ENCODE results near the gene MSANTD1. TPM values are rescaled to one million over a fixed set of nuclear protein-coding genes. Genes with fewer than 3 reads are reported as not detected.

The MSANTD1 gene
- polyA plus RNA-seq, 1 experiment = 0.04 TPM

DNA sequence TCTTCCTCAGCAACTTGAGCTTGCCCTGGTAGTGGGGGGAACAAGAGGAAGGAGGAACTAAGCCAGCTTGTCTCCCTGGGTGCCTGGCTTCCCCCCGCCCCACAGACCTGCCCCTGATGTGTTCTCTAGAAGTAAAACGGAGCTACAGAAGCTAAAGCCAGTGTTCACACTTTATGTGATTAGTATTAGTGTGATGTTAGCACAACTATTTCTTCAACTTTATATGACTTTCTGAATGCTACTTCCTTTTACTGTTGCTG lies 54.5 kb downstream of the MSANTD1 start:
- CTCF ChIA-PET = no interaction called here
- POLR2A ChIA-PET = no interaction called here
- Histone ChIP-seq H3K9me3 (ENCODE audit: control insufficient read depth, insufficient read depth, low read length) (no peaks in the 10 kb centered on the region), H3K27ac (ENCODE audit: low read depth, low read length) (no peak overlapping the region), H3K4me3 (ENCODE audit: low read depth, low read length) (no peak overlapping the region), H3K27me3 (ENCODE audit: control insufficient read depth, insufficient read depth, low read length) (no peaks in the 10 kb centered on the region)
- no peak for TF ChIP-seq CTCF (IDR thresholded peaks at IDR 0.05; ENCODE audit: low read depth, low read length)
- DNase-seq (ENCODE audit: low read depth, low spot score) = no peak

GRCh38 chr4:3303923-3304710 lies 55.2 kb downstream of the MSANTD1 start:
- H3K4me3 ChIP-seq (ENCODE audit: low read depth, low read length) = no peak overlapping the region
- H3K27ac ChIP-seq (ENCODE audit: low read depth, low read length) = no peak overlapping the region
- H3K27me3 ChIP-seq (ENCODE audit: control insufficient read depth, insufficient read depth, low read length) = no peaks in the 10 kb centered on the region
- POLR2A ChIA-PET = interaction anchor here (0.5 to 0.6 kb wide), 2 partner anchors 8 to 90 kb away, joined by 3 to 4 read pairs; no protein-coding TSS in a partner anchor
- CTCF ChIA-PET = interaction anchor here (0.8 kb wide), 1 partner anchor 176 kb away, joined by 4 read pairs; no protein-coding TSS in a partner anchor
- no peak for TF ChIP-seq CTCF (IDR thresholded peaks at IDR 0.05; ENCODE audit: low read depth, low read length)
- no peaks in the 10 kb centered on the region for H3K9me3 ChIP-seq (ENCODE audit: control insufficient read depth, insufficient read depth, low read length)
- no peak for DNase-seq (ENCODE audit: low read depth, low spot score)

DNA sequence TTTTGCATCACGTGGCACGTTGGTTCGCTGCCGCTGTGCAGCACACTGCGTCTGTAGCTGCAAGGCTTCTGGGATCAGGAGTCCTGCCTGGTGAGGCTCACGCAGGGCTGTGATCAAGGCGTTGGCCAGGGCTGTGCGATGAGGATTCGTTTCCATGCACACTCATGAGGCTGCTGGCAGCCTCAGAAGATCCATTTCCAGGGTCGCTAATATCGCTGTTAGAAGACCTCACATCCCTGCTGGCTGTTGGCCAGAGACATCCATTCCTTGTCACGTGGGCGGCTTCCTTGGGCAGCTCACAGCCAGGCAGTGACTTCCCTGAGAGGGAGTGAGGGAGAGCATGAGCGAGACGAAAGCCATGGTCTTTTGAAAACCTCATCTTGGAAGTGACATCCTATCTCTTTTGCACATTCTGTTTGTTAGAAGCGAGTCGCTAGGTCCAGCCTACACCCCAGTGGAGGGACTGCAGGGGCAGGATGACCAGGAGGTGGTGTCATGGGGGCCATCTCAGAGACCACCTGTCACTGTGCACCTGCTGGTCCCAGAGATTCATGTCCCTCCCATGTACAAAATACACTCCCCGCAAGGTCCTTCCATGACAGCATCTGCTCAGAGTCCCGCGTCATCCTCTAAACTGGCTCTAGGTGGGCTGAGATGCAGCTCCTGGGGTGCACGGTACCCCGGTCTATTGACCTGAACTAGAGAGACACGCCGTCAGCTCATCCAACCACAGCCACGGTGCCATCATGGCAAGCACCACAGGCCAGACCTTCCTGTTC lies 56.1 kb downstream of the MSANTD1 start:
- no peak overlapping the region; the same call in 1 of the 2 replicates for H3K4me3 ChIP-seq (ENCODE audit: low read depth, low read length)
- TF ChIP-seq CTCF (IDR thresholded peaks at IDR 0.05; ENCODE audit: low read depth, low read length) = no peak
- no peaks in the 10 kb centered on the region for H3K27me3 ChIP-seq (ENCODE audit: control insufficient read depth, insufficient read depth, low read length)
- no peak overlapping the region for H3K27ac ChIP-seq (ENCODE audit: low read depth, low read length)
- ChIA-PET POLR2A (interaction anchor here (0.6 kb wide), 1 partner anchor 8 kb away, joined by 3 read pairs; no protein-coding TSS in a partner anchor), CTCF (interaction anchor here (0.8 to 1.2 kb wide), 2 partner anchors 176 kb away, joined by 3 to 4 read pairs; no protein-coding TSS in a partner anchor)
- no peak for DNase-seq (ENCODE audit: low read depth, low spot score)
- H3K9me3 ChIP-seq (ENCODE audit: control insufficient read depth, insufficient read depth, low read length) = no peaks in the 10 kb centered on the region

DNA sequence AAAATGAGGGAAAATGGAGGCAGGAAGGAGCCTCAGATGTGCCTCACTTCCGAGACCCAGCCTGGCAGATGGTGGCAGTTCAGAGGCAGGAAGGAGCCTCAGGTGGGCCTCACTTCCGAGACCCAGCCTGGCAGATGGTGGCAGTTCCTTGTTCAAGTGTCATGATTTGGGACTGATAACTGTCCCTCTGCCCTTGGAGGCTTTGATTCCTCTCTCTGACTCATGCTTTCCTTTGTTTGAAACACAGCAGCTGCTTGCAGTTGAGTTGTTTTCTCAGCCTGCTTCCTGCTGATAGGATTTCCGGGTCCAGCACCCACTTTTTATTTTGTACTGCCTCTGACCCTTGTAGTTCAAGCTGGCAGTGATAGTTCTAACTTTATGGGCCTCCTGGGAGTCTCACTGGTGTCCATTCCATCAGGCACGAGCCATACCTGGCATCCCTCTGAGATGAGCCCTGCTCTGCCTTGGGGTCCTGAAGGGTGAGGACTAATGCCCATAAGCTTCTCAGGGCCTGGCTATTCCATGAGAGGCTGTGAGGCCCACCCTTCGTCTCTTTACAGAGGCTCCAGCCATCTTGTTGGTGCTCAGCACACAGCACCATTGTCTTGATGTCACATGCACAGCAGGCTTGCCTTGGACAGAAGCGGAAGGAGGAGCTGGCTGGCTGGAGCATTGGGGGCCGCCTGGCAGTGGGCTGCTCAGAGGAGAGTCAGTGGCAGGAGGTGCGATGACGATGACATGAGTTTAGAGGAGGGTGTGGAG lies 56.8 kb downstream of the MSANTD1 start:
- TF ChIP-seq CTCF (IDR thresholded peaks at IDR 0.05; ENCODE audit: low read depth, low read length) = no peak
- Histone ChIP-seq H3K9me3 (ENCODE audit: control insufficient read depth, insufficient read depth, low read length) (no peaks in the 10 kb centered on the region), H3K27me3 (ENCODE audit: control insufficient read depth, insufficient read depth, low read length) (no peaks in the 10 kb centered on the region), H3K27ac (ENCODE audit: low read depth, low read length) (no peak overlapping the region), H3K4me3 (ENCODE audit: low read depth, low read length) (no peak overlapping the region)
- ChIA-PET CTCF (interaction anchor here (1.2 kb wide), 1 partner anchor 175 kb away, joined by 3 read pairs; no protein-coding TSS in a partner anchor), POLR2A (no interaction called here)
- DNase-seq (ENCODE audit: low read depth, low spot score) = no peak

Other genes starting within 250 kb of the MSANTD1 start
- not detected in 2 replicates for gene HTT-AS, start 174.6 kb upstream of the MSANTD1 start, polyA plus RNA-seq (2011; rRNA removed)
- 14.5 and 17.2 TPM in 2 replicates for gene HTT, start 174.5 kb upstream of the MSANTD1 start, polyA plus RNA-seq (2011; rRNA removed)
- gene RGS12, start 43.9 kb downstream of the MSANTD1 start, polyA plus RNA-seq (2011; rRNA removed) = 12.5 and 13.9 TPM in 2 replicates
- 0.05 TPM in 1 of 2 replicates, not detected in the other for gene HGFAC, start 192.8 kb downstream of the MSANTD1 start, polyA plus RNA-seq (2011; rRNA removed)
- not detected in 2 replicates for gene DOK7, start 214.1 kb downstream of the MSANTD1 start, polyA plus RNA-seq (2011; rRNA removed)

Measured in AG04450 (cell line).